HG02623 (cell line): Measurements from ENCODE around the gene NOTCH1.

Experiments
- ATAC-seq: cut with Tn5 transposase; IDR thresholded peaks from one replicate; pipeline ENCODE4 v1.9.1; 2021; ENCODE audit warnings: moderate library complexity; ENCODE audit not compliant: unreplicated experiment

Gene NOTCH1

GRCh38 chr9:136504512-136505348 is 41.1 kb downstream of the NOTCH1 start:
- no peak for ATAC-seq

GRCh38 chr9:136502940-136503550 is 42.8 kb downstream of the NOTCH1 start:
- ATAC-seq: no peak

DNA sequence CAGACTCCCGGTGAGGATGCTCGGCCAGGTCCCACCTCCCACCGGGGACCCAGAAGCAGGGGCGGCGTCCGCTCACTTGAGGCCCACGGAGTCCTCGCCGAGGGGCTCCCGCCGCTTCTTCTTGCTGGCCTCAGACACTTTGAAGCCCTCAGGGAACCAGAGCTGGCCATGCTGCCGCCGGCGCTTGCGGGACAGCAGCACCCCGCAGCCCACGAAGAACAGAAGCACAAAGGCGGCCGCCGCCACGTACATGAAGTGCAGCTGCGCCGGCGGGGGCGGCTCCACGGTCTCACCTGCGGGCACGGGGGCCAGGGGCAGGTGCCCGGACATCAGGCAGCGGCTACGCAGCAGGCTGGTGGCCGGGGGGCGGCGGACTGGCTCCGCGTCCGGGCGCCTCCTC is 43.7 kb downstream of the NOTCH1 start:
- ATAC-seq: no peak

DNA sequence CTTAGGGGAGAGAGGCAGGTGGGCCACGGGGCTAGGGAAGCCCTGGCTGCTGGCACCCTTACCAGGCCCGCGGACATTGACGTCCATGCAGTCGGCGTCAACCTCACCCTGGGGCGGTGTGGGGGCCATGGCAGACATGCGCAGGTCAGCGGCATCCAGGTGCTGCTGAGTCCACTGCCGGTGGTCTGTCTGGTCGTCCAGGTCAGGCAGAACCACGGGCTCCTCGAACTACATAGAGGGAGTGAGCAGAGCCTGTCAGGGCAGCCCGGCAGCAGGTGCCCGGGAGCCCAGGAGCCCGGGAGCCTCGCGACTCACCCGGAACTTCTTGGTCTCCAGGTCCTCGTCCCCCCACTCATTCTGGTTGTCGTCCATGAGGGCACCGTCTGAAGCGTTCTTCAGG is 44.2 kb downstream of the NOTCH1 start:
- no peak for ATAC-seq

DNA sequence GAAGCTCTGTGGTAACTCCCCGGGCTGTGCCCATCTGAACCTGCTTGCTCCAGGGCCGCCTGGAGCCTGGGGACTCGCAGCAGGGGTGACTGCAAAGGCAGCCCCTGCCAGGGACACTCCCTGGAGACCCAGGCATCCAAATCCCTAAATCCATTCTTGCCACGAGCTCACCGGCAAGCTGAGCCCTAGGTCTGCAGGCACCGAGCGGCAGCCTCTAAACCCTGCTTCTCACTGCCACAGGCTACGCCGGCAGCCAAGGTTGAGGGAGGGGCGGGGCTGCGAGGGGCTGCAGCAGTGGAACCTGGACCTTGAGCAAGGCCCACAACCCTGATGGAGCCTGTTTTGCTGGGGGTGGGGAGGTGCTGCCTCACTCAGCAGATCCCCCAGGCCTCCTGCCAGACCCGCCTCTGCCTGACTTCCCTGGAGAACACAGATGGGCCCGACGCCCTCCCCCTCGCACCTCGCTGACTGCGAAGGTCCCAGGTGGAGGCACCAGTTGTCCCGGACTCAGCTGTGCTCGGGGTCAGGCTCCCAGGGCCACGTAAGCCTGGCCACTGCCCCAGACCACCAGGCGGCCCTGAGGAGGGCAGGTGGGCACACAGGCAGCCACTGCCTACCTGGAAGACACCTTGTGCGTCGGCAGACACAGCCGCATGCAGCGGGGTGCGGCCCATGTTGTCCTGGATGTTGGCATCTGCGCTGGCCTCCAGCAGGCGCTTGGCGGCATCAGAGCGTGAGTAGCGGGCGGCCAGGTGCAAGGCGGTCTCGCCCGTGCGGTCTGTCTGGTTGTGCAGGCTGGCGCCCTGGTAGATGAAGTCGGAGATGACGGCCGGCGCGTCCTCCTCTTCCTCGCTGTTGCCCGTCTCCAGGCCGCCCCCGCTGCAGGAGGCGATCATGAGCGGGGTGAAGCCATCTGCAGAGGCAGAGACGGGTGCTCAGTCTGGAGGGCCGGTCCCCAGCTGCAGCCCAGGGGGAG is 45.6 kb downstream of the NOTCH1 start:
- no peak for ATAC-seq

DNA sequence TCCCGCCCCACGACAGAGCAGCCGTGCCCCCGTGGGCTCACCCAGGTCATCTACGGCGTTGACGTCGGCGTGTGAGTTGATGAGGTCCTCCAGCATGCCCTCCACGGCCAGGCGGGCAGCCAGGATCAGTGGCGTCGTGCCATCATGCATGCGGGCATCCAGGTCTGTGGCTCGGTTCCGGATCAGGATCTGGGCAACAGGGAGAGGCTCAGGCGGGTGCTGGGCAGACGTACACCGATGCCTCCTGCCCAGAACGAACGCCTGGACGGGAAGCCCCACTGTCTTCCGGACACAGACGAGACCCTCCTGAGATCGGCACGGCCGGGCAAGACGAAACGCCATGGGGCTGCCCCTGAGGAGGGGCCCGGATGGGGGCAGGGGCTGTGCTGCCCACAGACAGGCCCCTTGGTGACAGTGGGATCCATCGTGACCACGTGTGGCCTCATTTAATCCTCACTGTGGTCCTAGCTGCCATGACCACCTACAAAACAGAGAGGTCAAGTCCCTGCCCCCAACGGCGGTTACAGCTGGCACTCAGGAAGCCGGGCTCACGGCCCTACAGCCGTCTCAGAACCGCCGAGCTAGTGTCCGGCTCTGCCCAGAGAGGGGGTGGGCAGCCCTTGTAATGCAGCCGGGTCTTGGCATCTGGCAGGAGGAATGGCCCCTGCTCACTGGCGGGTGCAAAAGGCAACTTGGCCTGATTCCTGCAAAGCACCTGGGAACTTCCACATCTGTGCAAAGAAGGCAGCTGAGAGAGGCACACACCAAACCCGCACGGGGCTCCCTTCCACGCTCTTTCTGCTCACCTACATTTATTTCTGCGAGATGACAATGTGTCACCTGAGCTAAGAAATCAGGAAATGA is 46.5 kb downstream of the NOTCH1 start:
- ATAC-seq: no peak

DNA sequence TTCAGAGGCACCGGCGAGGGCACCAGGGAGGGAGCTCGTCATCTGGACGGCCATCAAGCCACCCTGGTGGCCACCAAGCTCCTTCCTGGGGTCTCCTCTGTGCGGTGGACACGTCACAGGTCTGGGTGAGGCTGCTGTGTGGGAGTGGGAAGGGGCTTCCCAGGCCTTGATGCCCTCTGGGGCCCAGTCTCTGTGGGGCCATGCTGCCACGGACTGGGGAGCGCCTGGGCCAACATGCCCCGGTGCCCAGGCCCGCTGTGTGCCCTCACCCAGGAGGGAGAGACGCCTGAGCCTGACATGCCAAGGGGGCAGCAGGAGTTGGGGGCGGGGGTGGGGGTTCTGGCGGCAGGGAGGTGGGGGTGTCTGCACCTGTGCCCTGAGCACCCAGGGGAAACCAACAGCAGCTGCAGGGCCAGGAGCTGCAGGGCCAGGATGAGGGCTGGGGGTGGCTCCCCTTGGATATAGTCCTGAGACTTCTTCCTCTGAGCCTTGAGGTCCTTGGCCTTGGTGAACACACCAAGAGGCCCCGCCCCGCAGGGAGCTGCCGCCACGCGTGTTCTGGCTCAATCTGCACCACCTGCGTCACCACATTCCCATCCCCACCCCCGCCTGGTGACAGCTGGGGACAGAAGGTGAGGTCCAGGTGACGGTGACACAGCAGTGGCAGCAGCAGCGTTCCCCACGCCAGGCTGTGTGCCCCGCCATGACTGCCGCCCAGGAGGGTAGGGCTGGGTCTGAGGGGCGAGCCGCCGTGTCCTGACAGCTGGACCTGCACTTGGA is 47.7 kb downstream of the NOTCH1 start:
- no peak for ATAC-seq

GRCh38 chr9:136496801-136497620 is 48.8 kb downstream of the NOTCH1 start:
- ATAC-seq: no peak

DNA sequence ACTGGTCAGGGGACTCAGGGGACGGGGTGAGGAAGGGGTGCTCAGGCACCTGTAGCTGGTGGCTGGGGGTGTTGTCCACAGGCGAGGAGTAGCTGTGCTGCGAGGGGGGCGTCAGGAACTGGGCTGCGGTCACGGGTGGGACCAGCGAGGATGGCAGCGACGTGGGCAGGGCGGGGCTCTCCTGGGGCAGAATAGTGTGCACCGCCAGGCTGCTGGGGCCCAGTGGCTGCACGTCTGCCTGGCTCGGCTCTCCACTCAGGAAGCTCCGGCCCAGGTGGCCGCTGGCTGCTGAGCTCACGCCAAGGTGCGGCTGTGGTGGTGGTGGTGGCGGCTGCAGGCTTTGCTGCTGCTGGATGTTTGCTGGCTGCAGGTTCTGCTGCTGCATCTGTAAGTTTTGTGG is 49.7 kb downstream of the NOTCH1 start:
- ATAC-seq: no peak

DNA sequence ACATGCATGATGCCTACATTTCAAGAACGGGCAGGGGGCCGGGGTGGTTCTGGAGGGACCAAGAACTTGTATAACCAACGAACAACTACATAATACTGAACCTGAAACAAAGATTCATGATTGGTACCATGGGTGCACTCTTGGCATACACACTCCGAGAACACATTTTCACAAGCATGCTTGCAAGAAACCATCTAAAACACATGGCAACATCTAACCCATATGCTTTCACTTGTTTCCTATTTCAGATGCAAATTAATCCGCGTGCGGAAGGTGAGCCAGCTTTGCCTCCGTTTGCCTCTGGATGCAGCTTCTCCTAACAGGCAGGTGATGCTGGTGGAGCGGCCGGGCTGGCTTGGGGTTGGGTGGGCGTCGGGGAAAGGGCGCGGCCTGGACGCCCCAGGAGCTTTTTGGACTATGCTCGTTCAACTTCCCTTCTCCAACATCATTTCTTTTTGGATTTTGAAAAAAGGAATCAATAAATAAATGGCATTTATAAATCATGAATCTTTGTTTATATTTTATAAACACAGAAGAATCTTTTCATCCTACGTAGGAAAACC is 50.5 kb downstream of the NOTCH1 start:
- no peak for ATAC-seq

DNA sequence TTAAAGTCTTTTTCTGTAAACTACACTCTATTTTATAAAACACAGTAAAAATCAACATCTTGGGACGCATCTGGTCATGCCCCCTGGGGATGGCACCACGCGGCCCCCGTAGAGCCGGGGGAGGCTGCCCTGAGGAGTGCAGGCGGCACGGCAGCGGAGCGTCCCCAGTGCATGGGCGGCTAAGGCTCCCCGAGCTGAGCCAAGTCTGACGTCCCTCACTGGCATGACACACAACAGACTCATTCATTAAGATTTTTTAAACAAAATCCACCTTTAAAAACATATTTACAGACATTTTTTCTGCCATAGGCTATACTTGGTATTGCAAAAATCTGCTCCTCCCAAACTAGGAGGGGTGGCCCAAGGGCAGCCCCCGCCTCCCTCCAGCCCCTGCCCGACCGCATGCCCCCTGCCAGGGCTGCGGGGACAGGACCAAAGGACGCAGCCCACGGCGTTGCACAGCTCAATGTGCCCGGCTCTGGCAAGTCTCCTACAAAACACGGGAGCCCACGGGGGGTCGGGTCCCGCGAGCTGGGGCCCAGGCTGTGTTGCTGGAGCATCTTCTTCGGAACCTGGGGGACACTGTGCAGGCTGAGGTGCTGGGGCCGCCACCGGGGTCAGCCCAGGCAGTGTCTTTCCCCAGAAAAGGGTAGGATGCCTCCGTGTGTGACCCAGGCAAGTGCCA is 51.2 kb downstream of the NOTCH1 start:
- ATAC-seq: no peak

DNA sequence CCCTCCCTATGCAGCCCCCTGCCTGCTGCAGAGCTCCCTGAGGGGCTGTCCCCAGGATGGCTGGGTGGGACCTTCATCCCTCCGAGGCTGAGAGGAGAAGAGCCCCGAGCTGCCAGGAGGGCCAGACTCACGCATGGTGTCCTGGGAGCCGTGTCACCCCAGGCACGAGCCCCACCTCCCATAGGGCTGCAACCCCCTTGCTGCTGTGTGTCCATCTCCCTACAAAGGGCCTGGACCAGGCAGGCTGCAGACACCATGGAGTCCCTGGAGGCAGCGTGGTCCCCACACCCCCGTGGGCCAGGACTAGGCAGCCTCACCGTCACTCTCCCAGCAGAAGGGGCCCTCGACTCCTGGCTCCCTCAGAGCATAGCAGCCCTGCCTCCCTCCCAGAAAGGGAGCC is 51.8 kb downstream of the NOTCH1 start:
- no peak for ATAC-seq

DNA sequence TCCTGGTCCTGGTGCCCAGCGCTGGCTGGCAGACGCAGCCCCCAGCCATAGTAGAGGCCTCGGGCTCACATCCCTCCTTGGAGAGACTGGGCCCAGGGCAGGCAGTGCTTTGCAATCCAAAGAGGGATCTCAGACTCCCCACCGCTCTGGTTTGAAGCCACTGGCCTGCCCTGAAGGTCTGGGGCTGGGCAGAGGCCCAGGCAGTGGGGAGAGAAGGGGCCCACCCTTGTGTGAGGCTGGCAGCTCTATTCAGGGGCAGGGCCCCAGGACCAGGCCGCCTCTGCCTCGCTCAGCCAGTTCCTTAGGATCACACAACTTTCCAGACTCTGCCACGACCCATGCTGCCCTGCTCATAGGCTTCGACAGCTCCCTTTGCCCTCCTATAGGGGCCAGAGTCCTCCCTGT is 52.3 kb downstream of the NOTCH1 start:
- no peak for ATAC-seq

DNA sequence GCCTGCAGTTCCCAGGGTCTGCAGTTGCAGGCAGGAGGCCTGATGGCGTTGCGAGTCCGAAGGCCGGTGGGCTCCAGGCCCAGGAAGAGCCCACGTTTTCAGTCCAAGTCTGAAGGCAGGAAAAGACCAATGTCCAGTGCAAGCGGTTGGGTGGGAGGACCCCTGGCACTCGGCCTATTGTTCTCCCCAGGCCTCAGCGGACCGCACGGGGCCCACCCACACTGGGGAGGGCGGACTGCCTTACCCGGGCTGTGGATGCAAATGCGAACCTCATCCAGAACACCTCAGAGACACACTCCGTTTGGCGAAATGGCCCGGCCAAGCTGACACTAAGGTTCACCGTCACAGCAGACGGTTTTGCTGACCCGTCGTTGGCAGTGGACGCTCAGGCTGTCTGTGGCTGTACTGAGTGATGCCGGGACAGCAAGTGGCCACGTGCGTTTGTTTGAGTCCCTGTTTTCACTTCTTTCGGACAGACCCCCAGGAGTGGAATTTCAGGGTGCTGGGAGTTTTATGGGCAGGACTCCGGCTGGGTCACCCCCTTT is 52.8 kb downstream of the NOTCH1 start:
- no peak for ATAC-seq

DNA sequence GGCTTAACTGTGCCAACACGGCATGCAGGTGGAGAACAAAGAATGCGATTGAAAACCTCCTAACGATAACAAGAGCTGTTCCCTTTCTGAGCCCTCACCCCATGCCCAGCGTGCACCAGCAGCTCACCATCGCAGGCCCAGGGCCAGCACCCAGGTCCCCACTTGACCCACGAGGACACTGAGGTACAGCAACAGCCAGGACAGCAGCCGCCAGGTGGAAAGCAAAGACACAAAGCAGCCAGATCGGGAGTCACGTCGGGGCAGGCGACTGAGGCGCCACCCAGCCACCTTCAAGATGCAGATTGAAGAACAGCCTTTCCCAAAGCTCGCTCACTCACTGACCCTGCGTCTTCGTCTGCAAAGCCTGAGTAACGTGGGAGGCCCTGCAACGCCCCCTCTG is 56.1 kb downstream of the NOTCH1 start:
- no peak for ATAC-seq

- ATAC-seq: no peak
These were observed 57.3 kb downstream of the NOTCH1 start for GRCh38 chr9:136488247-136489214.

DNA sequence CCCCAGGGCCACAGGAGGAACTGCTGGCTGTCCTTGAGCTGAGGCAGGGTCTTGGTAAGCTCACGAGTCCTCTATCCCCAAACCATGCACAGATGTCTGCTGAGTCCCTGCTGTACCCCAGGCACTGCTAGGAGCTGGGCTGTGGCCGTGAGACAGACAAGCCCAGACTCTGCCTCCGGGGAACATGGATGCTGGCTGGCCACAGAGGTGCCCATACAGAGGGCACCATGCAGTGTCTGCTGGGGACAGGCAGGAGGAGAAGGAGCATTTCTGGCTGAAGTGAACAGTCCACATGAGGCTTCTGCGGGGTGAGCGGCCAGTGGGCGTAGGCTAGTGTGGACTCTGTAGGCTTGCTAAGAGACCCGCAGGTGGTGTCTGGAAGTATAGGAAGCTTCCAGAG is 58.2 kb downstream of the NOTCH1 start:
- ATAC-seq: no peak
